ENCODE measurements around the gene TUBB2B.
A peak's percentile ranks its signal among the peaks of the same experiment; 100 is the strongest.
"Not testable (repeated sequence)": the region's sequence is repeated elsewhere in the genome, so short reads cannot be mapped to it uniquely, and the experiment has no call there.

Gene TUBB2B

GRCh38 chr6:3253597-3253961 lies 26.1 kb upstream of the TUBB2B start:
- H3K36me3 ChIP-seq (ENCODE audit: control insufficient read depth in 1 of 2, insufficient read depth in 2 of 2, low read length in 2 of 2): no peaks in the 10 kb centered on the region
- no peak overlapping the region for H3K4me3 ChIP-seq (ENCODE audit: low read depth in 1 of 2, low read length in 2 of 2)
- H3K27ac ChIP-seq (ENCODE audit: low read length): no peak overlapping the region
- H3K4me1 ChIP-seq (ENCODE audit: control insufficient read depth in 1 of 2, insufficient read depth in 2 of 2, low read length in 2 of 2): peaks cover 0 to 9% of the 10 kb centered on the region in 2 donors
- H3K9me3 ChIP-seq (ENCODE audit: control insufficient read depth in 1 of 2, low read length in 2 of 2): no peaks in the 10 kb centered on the region
- H3K27me3 ChIP-seq (ENCODE audit: low read depth, low read length): no peaks in the 10 kb centered on the region

GRCh38 chr6:3252861-3253596 lies 25.6 kb upstream of the TUBB2B start:
- no peak overlapping the region for H3K27ac ChIP-seq (ENCODE audit: low read length)
- H3K27me3 ChIP-seq (ENCODE audit: low read depth, low read length): no peaks in the 10 kb centered on the region
- no peaks in the 10 kb centered on the region for H3K9me3 ChIP-seq (ENCODE audit: control insufficient read depth in 1 of 2, low read length in 2 of 2)
- H3K4me3 ChIP-seq (ENCODE audit: low read depth in 1 of 2, low read length in 2 of 2): no peak overlapping the region
- H3K4me1 ChIP-seq (ENCODE audit: control insufficient read depth in 1 of 2, insufficient read depth in 2 of 2, low read length in 2 of 2): peaks cover 0 to 14% of the 10 kb centered on the region in 2 donors
- H3K36me3 ChIP-seq (ENCODE audit: control insufficient read depth in 1 of 2, insufficient read depth in 2 of 2, low read length in 2 of 2): no peaks in the 10 kb centered on the region

- no peaks in the 10 kb centered on the region for H3K27me3 ChIP-seq (ENCODE audit: low read depth, low read length)
- H3K9me3 ChIP-seq (ENCODE audit: control insufficient read depth in 1 of 2, low read length in 2 of 2): no peaks in the 10 kb centered on the region
- H3K36me3 ChIP-seq (ENCODE audit: control insufficient read depth in 1 of 2, insufficient read depth in 2 of 2, low read length in 2 of 2): no peaks in the 10 kb centered on the region
- H3K27ac ChIP-seq (ENCODE audit: low read length): no peak overlapping the region
- H3K4me3 ChIP-seq (ENCODE audit: low read depth in 1 of 2, low read length in 2 of 2): no peak overlapping the region
- peaks cover 0 to 15% of the 10 kb centered on the region in 2 donors for H3K4me1 ChIP-seq (ENCODE audit: control insufficient read depth in 1 of 2, insufficient read depth in 2 of 2, low read length in 2 of 2)
Observed at GRCh38 chr6:3252369-3252768, 24.9 kb upstream of the TUBB2B start.

GRCh38 chr6:3251462-3252314 lies 24.2 kb upstream of the TUBB2B start:
- H3K4me3 ChIP-seq (ENCODE audit: low read depth in 1 of 2, low read length in 2 of 2): no peak overlapping the region
- H3K27ac ChIP-seq (ENCODE audit: low read length): no peak overlapping the region
- no peaks in the 10 kb centered on the region for H3K27me3 ChIP-seq (ENCODE audit: low read depth, low read length)
- no peaks in the 10 kb centered on the region for H3K9me3 ChIP-seq (ENCODE audit: control insufficient read depth in 1 of 2, low read length in 2 of 2)
- no peaks in the 10 kb centered on the region for H3K36me3 ChIP-seq (ENCODE audit: control insufficient read depth in 1 of 2, insufficient read depth in 2 of 2, low read length in 2 of 2)
- peaks cover 0 to 15% of the 10 kb centered on the region in 2 donors for H3K4me1 ChIP-seq (ENCODE audit: control insufficient read depth in 1 of 2, insufficient read depth in 2 of 2, low read length in 2 of 2)

GRCh38 chr6:3250231-3250675 lies 22.8 kb upstream of the TUBB2B start:
- no peak overlapping the region for H3K4me3 ChIP-seq (ENCODE audit: low read depth in 1 of 2, low read length in 2 of 2)
- H3K27me3 ChIP-seq (ENCODE audit: low read depth, low read length): no peaks in the 10 kb centered on the region

GRCh38 chr6:3249821-3250220 lies 22.4 kb upstream of the TUBB2B start:
- Histone ChIP-seq H3K27me3 (ENCODE audit: low read depth, low read length) (no peaks in the 10 kb centered on the region), H3K9me3 (ENCODE audit: control insufficient read depth in 1 of 2, low read length in 2 of 2) (no peaks in the 10 kb centered on the region), H3K4me3 (ENCODE audit: low read depth in 1 of 2, low read length in 2 of 2) (no peak overlapping the region), H3K4me1 (ENCODE audit: control insufficient read depth in 1 of 2, insufficient read depth in 2 of 2, low read length in 2 of 2) (peaks cover 0 to 15% of the 10 kb centered on the region in 2 donors), H3K36me3 (ENCODE audit: control insufficient read depth in 1 of 2, insufficient read depth in 2 of 2, low read length in 2 of 2) (no peaks in the 10 kb centered on the region), H3K27ac (ENCODE audit: low read length) (no peak overlapping the region)

More at GRCh38 chr6:3250231-3250675, 22.8 kb upstream of the TUBB2B start:
- Histone ChIP-seq H3K36me3 (ENCODE audit: control insufficient read depth in 1 of 2, insufficient read depth in 2 of 2, low read length in 2 of 2) (no peaks in the 10 kb centered on the region), H3K9me3 (ENCODE audit: control insufficient read depth in 1 of 2, low read length in 2 of 2) (no peaks in the 10 kb centered on the region), H3K4me1 (ENCODE audit: control insufficient read depth in 1 of 2, insufficient read depth in 2 of 2, low read length in 2 of 2) (peaks cover 0 to 15% of the 10 kb centered on the region in 2 donors), H3K27ac (ENCODE audit: low read length) (no peak overlapping the region)

GRCh38 chr6:3247255-3248146 lies 20.0 kb upstream of the TUBB2B start:
- Histone ChIP-seq H3K4me3 (ENCODE audit: low read depth in 1 of 2, low read length in 2 of 2) (peak overlapping the region; percentile 43 to 47), H3K36me3 (ENCODE audit: control insufficient read depth in 1 of 2, insufficient read depth in 2 of 2, low read length in 2 of 2) (no peaks in the 10 kb centered on the region), H3K27me3 (ENCODE audit: low read depth, low read length) (no peaks in the 10 kb centered on the region), H3K27ac (ENCODE audit: low read length) (no peak overlapping the region), H3K4me1 (ENCODE audit: control insufficient read depth in 1 of 2, insufficient read depth in 2 of 2, low read length in 2 of 2) (peaks cover 0 to 15% of the 10 kb centered on the region in 2 donors), H3K9me3 (ENCODE audit: control insufficient read depth in 1 of 2, low read length in 2 of 2) (no peaks in the 10 kb centered on the region)

- no peaks in the 10 kb centered on the region for H3K9me3 ChIP-seq (ENCODE audit: control insufficient read depth in 1 of 2, low read length in 2 of 2)
- H3K36me3 ChIP-seq (ENCODE audit: control insufficient read depth in 1 of 2, insufficient read depth in 2 of 2, low read length in 2 of 2): no peaks in the 10 kb centered on the region
- H3K27me3 ChIP-seq (ENCODE audit: low read depth, low read length): no peaks in the 10 kb centered on the region
- H3K4me1 ChIP-seq (ENCODE audit: control insufficient read depth in 1 of 2, insufficient read depth in 2 of 2, low read length in 2 of 2): peaks cover 0 to 7% of the 10 kb centered on the region in 2 donors
- H3K27ac ChIP-seq (ENCODE audit: low read length): no peak overlapping the region
- no peak overlapping the region for H3K4me3 ChIP-seq (ENCODE audit: low read depth in 1 of 2, low read length in 2 of 2)
Observed at GRCh38 chr6:3245216-3245615, 17.8 kb upstream of the TUBB2B start.

- not testable (repeated sequence) for H3K9me3 ChIP-seq (ENCODE audit: control insufficient read depth in 1 of 2, low read length in 2 of 2); H3K27ac ChIP-seq (ENCODE audit: low read length); H3K4me3 ChIP-seq (ENCODE audit: low read depth in 1 of 2, low read length in 2 of 2); H3K4me1 ChIP-seq (ENCODE audit: control insufficient read depth in 1 of 2, insufficient read depth in 2 of 2, low read length in 2 of 2); H3K36me3 ChIP-seq (ENCODE audit: control insufficient read depth in 1 of 2, insufficient read depth in 2 of 2, low read length in 2 of 2); H3K27me3 ChIP-seq (ENCODE audit: low read depth, low read length)
Observed at GRCh38 chr6:3244832-3245161, 17.3 kb upstream of the TUBB2B start.

GRCh38 chr6:3244003-3244831 lies 16.8 kb upstream of the TUBB2B start:
- Histone ChIP-seq H3K36me3 (ENCODE audit: control insufficient read depth in 1 of 2, insufficient read depth in 2 of 2, low read length in 2 of 2) (no peaks in the 10 kb centered on the region), H3K4me3 (ENCODE audit: low read depth in 1 of 2, low read length in 2 of 2) (no peak overlapping the region), H3K4me1 (ENCODE audit: control insufficient read depth in 1 of 2, insufficient read depth in 2 of 2, low read length in 2 of 2) (peaks cover 0 to 7% of the 10 kb centered on the region in 2 donors), H3K27me3 (ENCODE audit: low read depth, low read length) (no peaks in the 10 kb centered on the region), H3K9me3 (ENCODE audit: control insufficient read depth in 1 of 2, low read length in 2 of 2) (no peaks in the 10 kb centered on the region), H3K27ac (ENCODE audit: low read length) (no peak overlapping the region)

Measured in muscle layer of duodenum (tissue), 2 donors.